NCI-H2227 (cell line): ENCODE measurements around the gene IL22RA1.

Source experiments
- DNase-seq: peaks from one replicate; lab custom pipeline; 2025; ENCODE audit not compliant: unreplicated experiment; lab: John Stamatoyannopoulos, UW

IL22RA1 gene

GRCh38 chr1:24098943-24099638 lies 43.8 kb downstream of the IL22RA1 start:
- no peak for DNase-seq

GRCh38 chr1:24098102-24098501 lies 44.8 kb downstream of the IL22RA1 start:
- no peak for DNase-seq

GRCh38 chr1:24097663-24098062 lies 45.3 kb downstream of the IL22RA1 start:
- no peak for DNase-seq

- DNase-seq: no peak
Observed at GRCh38 chr1:24096739-24097103, 46.2 kb downstream of the IL22RA1 start.

- no peak for DNase-seq
Observed at GRCh38 chr1:24096009-24096738, 46.8 kb downstream of the IL22RA1 start.

- no peak for DNase-seq
Observed at GRCh38 chr1:24095140-24095859, 47.6 kb downstream of the IL22RA1 start.

GRCh38 chr1:24094554-24094953 lies 48.4 kb downstream of the IL22RA1 start:
- no peak for DNase-seq

- DNase-seq: no peak
Observed at GRCh38 chr1:24093732-24094131, 49.2 kb downstream of the IL22RA1 start.

GRCh38 chr1:24092979-24093378 lies 50.0 kb downstream of the IL22RA1 start:
- DNase-seq: no peak

- no peak for DNase-seq
Observed at GRCh38 chr1:24091971-24092482, 50.9 kb downstream of the IL22RA1 start.

GRCh38 chr1:24090736-24091135 lies 52.2 kb downstream of the IL22RA1 start:
- no peak for DNase-seq

- DNase-seq: no peak
Observed at GRCh38 chr1:24089743-24090555, 53.0 kb downstream of the IL22RA1 start.

- no peak for DNase-seq
Observed at GRCh38 chr1:24089027-24089742, 53.8 kb downstream of the IL22RA1 start.

- no peak for DNase-seq
Observed at GRCh38 chr1:24086466-24086865, 56.5 kb downstream of the IL22RA1 start.

- no peak for DNase-seq
Observed at GRCh38 chr1:24085546-24085945, 57.4 kb downstream of the IL22RA1 start.

- no peak for DNase-seq
Observed at GRCh38 chr1:24085007-24085406, 57.9 kb downstream of the IL22RA1 start.

- DNase-seq: no peak
Observed at GRCh38 chr1:24084050-24084449, 58.9 kb downstream of the IL22RA1 start.

- DNase-seq: no peak
Observed at GRCh38 chr1:24082372-24082771, 60.6 kb downstream of the IL22RA1 start.

GRCh38 chr1:24081190-24081589 lies 61.8 kb downstream of the IL22RA1 start:
- no peak for DNase-seq

GRCh38 chr1:24080131-24080530 lies 62.8 kb downstream of the IL22RA1 start:
- no peak for DNase-seq
